ENCODE results near the gene TMEM204.

GRCh38 chr16:1602285-1602684 lies 68.8 kb downstream of the TMEM204 start:
- TF ChIP-seq CTCF (IDR thresholded peaks at IDR 0.05 in 4 of 5, conservative IDR thresholded peaks at IDR 0.05 in 1 of 5) (no peak), POLR2A (IDR thresholded peaks at IDR 0.05) (no peak)
